Activated CD8-positive, alpha-beta memory T cell treated with anti-CD3 and anti-CD28 coated beads, Interleukin-2, amount 10 ng/mL, durations not matched to agents 7 days and 5 days (primary cell): ENCODE data around the gene RBPJL. TPM values are rescaled to one million over a fixed set of nuclear protein-coding genes. Genes with fewer than 3 reads are reported as not detected.

ENCODE experiments used
- ATAC-seq: fragments of 150-1000 bp; cut with Tn5 transposase; one replicate; pipeline ENCODE4 v1.10.0; 2021; ENCODE audit warnings: moderate library complexity
- CTCF ChIA-PET: fragments of 350-600 bp; sonication (Branson Sonifier 250); formaldehyde crosslinking; loops from one replicate; lab custom pipeline; 2021; ENCODE audit warnings: antibody characterized with exemption; lab: Charles Lee
- DNase-seq: peaks from one replicate; pipeline ENCODE4 v3.0.0-alpha.2; 2020
- H3K27ac Mint-ChIP-seq: one replicate; pipeline ENCODE4 v1.8.0; 2021; ENCODE audit warnings: mild to moderate bottlenecking, mixed read lengths
- H3K27me3 Mint-ChIP-seq: one replicate; pipeline ENCODE4 v1.8.0; 2021; ENCODE audit warnings: mixed read lengths
- H3K36me3 Mint-ChIP-seq: one replicate; pipeline ENCODE4 v1.8.0; 2021; ENCODE audit warnings: mild to moderate bottlenecking, mixed read lengths
- H3K4me1 Mint-ChIP-seq: one replicate; pipeline ENCODE4 v1.8.0; 2021; ENCODE audit warnings: mixed read lengths
- H3K4me3 Mint-ChIP-seq: one replicate; pipeline ENCODE4 v1.8.0; 2021; ENCODE audit warnings: mild to moderate bottlenecking, moderate library complexity, mixed read lengths
- H3K9me3 Mint-ChIP-seq: one replicate; pipeline ENCODE4 v1.8.0; 2022; ENCODE audit warnings: low read depth, mixed read lengths
- total RNA-seq, 2 experiments: library from RNA; stranded (reverse); gene quantifications; one replicate each; pipeline ENCODE4 v1.2.3, GENCODE V29; 2021

Gene RBPJL
- total RNA-seq, 2 experiments from 2014 or later, result not detected

DNA sequence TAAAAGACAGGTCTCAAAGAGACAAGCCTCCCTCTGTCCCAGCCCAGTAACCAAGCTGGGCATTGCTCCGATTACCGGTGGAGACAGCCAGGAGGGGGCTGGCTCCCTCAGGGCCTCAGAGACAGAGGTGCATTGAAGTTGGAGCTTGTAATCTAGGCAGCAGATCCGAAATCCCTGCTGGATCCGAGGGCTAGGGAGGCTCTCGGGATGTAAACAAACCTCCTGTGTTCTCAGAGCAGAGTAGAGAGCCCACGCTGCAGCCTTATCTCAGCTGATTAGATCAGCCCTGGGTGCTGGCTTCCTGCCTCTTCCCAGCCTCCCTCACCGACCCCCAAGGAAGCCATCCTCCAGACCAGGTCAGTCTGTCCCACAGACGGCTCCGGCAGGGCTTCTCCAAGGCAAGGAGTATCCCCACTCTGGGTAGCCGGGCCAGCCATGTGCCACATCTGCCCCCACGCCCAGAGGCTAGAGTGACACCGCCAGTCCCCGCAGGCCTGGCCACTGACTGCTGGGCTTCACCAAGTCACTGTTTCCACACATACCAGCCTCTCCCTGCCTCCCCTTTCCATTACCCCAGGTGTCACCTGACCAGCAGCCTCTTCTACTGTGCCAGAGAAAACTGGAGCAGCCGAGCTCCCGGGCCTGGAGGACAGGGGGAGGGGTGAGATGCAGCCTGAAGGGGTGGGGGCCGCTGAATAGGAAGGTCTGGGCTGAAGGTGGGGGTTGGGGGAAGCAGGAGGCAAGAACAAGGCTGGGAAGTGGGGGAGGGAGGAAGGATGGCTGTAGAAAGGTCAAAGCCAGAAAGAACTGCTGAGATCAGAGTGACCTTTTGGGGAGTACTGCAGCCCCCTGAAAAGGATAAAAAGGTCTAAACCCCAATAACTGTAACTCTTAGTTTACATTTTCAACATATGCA is 35.6 kb downstream of the RBPJL start:
- Mint-ChIP-seq H3K27me3 (no peaks in the 10 kb centered on the region), H3K27ac (no peak overlapping the region), H3K4me1 (peaks cover 38% of the 10 kb centered on the region), H3K4me3 (no peak overlapping the region), H3K9me3 (no peaks in the 10 kb centered on the region), H3K36me3 (no peaks in the 10 kb centered on the region)
- ATAC-seq, result no peak
- DNase-seq, result no peak
- CTCF ChIA-PET, result interaction anchor here (1.0 to 1.6 kb wide), 3 partner anchors 20 to 107 kb away, joined by 3 read pairs; partner anchors contain the start of gene SYS1

GRCh38 chr20:45342855-45343531 is 36.4 kb downstream of the RBPJL start:
- Mint-ChIP-seq H3K27ac (no peak overlapping the region), H3K9me3 (no peaks in the 10 kb centered on the region), H3K27me3 (no peaks in the 10 kb centered on the region), H3K36me3 (no peaks in the 10 kb centered on the region), H3K4me1 (peaks cover 45% of the 10 kb centered on the region), H3K4me3 (no peak overlapping the region)
- DNase-seq (no peak), ATAC-seq (no peak)
- CTCF ChIA-PET, result interaction anchor here (0.9 to 1.0 kb wide), 4 partner anchors 8 to 109 kb away, joined by 3 read pairs; partner anchors contain the start of gene SYS1

GRCh38 chr20:45343532-45344167 is 37.0 kb downstream of the RBPJL start:
- Mint-ChIP-seq H3K36me3 (no peaks in the 10 kb centered on the region), H3K4me1 (peaks cover 48% of the 10 kb centered on the region), H3K9me3 (no peaks in the 10 kb centered on the region), H3K27me3 (no peaks in the 10 kb centered on the region), H3K27ac (no peak overlapping the region), H3K4me3 (no peak overlapping the region)
- CTCF ChIA-PET, result interaction anchor here (0.7 to 1.3 kb wide), 8 partner anchors 8 to 108 kb away, joined by 3 to 5 read pairs (median 4); partner anchors contain the start of gene SYS1
- DNase-seq, result no peak
- no peak for ATAC-seq

DNA sequence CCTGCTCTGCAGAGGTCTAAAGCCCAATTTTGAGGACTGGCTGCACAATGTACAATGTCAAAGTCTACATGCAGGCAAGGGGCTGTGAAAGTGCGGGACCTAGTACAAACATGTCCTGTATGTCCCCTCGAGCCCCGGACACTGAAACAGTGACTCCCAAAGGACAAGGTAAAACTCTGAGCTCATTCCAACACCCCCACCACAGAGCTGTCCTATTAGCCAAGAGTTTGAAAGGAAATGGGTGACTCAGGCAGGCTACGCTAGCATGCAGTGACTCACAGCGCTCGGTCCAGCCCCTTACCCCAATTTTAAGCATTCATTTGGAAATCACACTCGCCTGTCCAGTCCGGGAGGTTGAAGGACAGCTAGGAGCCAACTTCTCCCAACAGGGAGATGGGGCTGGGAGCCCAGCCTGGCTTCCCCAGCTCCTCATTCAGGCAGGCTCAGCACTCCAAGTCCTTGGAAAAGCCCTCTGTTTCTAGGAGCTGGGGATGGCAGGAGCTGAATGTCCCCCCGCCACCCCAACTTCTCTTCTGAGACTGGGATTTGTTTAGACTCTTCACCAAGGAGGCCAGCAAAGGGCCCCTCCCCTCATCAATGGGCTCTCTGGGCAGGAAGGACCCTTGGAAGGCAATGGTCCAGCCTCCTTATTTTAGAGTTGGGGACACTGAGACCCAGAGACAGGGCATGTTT is 37.7 kb downstream of the RBPJL start:
- H3K27me3 Mint-ChIP-seq, result no peaks in the 10 kb centered on the region
- CTCF ChIA-PET, result interaction anchor here (0.7 to 1.3 kb wide), 9 partner anchors 9 to 107 kb away, joined by 3 to 5 read pairs (median 4); partner anchors contain the start of gene SYS1
- no peak overlapping the region for H3K4me3 Mint-ChIP-seq
- no peaks in the 10 kb centered on the region for H3K9me3 Mint-ChIP-seq
- DNase-seq (no peak), ATAC-seq (no peak)
- H3K36me3 Mint-ChIP-seq, result no peaks in the 10 kb centered on the region
- H3K27ac Mint-ChIP-seq, result no peak overlapping the region
- H3K4me1 Mint-ChIP-seq, result peaks cover 46% of the 10 kb centered on the region

- Mint-ChIP-seq H3K27me3 (no peaks in the 10 kb centered on the region), H3K4me3 (no peak overlapping the region), H3K27ac (no peak overlapping the region), H3K9me3 (no peaks in the 10 kb centered on the region), H3K4me1 (peaks cover 45% of the 10 kb centered on the region), H3K36me3 (no peaks in the 10 kb centered on the region)
- no peak for ATAC-seq
- CTCF ChIA-PET, result interaction anchor here (1.1 to 4.3 kb wide), 7 partner anchors 18 to 92 kb away, joined by 3 to 33 read pairs (median 5); partner anchors contain the start of gene SYS1
- no peak for DNase-seq
These were observed 38.7 kb downstream of the RBPJL start for GRCh38 chr20:45345104-45345936.

- Mint-ChIP-seq H3K27ac (no peak overlapping the region), H3K9me3 (no peaks in the 10 kb centered on the region), H3K4me3 (peak overlapping the region; percentile 77), H3K36me3 (no peaks in the 10 kb centered on the region), H3K4me1 (peaks cover 45% of the 10 kb centered on the region), H3K27me3 (no peaks in the 10 kb centered on the region)
- CTCF ChIA-PET, result interaction anchor here (1.1 to 4.3 kb wide), 11 partner anchors 10 to 91 kb away, joined by 3 to 39 read pairs (median 6); partner anchors contain the start of gene SYS1
- DNase-seq (no peak), ATAC-seq (no peak)
These were observed 39.7 kb downstream of the RBPJL start for GRCh38 chr20:45346291-45346718.

DNA sequence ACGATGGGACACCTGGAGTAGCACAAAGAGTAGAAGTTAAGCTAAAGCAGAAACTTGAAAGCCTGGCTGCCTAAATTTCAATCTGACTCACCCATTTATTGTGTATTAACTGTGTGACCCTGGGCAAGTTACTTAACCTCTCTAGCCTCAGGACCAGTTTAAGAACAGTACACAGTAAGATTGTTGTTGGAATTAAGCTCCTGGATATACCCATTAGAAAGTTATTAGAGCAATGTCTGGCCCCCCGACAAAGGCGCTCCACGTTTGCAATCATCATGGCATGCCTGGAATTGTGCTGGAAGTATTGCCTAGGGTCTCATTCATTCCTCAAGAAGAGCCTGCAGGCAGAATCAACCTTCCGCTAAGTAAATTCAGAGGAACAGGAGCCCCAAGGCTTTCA is 40.2 kb downstream of the RBPJL start:
- Mint-ChIP-seq H3K27me3 (no peaks in the 10 kb centered on the region), H3K4me3 (peak overlapping the region; percentile 77), H3K36me3 (no peaks in the 10 kb centered on the region), H3K4me1 (peaks cover 44% of the 10 kb centered on the region), H3K9me3 (no peaks in the 10 kb centered on the region), H3K27ac (no peak overlapping the region)
- DNase-seq, result no peak
- no peak for ATAC-seq
- CTCF ChIA-PET, result interaction anchor here (0.9 to 4.3 kb wide), 14 partner anchors 10 to 424 kb away, joined by 3 to 39 read pairs (median 5); partner anchors contain the start of gene SYS1

DNA sequence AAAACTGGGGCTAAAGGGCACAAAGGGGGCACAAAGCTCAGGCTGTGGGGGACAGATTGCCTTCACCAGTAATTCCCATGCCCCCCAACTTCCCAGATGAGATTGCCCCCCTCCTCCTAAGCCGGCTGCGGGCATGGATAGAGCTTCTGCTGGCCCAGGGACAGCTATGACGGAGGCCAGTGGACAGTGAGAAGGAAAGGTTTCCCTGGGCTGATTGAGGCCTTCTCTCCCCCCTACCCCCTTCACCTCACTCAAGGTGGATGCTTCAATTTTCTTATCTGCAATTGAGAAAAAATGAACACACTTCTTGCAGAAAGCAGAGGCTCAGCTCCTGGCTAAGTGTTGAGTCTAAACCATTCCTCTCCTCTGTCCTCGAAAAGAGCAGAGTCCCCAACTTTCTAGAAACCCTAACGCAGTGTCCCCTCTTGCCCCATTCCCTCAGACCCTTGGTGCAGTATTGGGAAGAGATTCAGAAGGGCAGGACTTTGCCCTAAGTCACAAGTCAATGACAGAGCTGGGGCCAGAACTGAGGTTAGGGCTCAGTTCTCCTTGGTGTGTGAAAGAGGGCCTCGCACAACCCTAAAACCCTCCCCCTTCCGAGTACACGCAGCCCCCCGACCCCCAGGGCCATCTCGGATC is 40.8 kb downstream of the RBPJL start:
- CTCF ChIA-PET, result interaction anchor here (0.9 to 4.3 kb wide), 15 partner anchors 9 to 423 kb away, joined by 3 to 39 read pairs (median 4); partner anchors contain the start of genes PIGT and SYS1
- Mint-ChIP-seq H3K27me3 (no peaks in the 10 kb centered on the region), H3K4me3 (peak overlapping the region; percentile 77), H3K36me3 (no peaks in the 10 kb centered on the region), H3K27ac (peak overlapping the region; percentile 67), H3K4me1 (peaks cover 44% of the 10 kb centered on the region), H3K9me3 (no peaks in the 10 kb centered on the region)
- no peak for DNase-seq
- ATAC-seq, result no peak

DNA sequence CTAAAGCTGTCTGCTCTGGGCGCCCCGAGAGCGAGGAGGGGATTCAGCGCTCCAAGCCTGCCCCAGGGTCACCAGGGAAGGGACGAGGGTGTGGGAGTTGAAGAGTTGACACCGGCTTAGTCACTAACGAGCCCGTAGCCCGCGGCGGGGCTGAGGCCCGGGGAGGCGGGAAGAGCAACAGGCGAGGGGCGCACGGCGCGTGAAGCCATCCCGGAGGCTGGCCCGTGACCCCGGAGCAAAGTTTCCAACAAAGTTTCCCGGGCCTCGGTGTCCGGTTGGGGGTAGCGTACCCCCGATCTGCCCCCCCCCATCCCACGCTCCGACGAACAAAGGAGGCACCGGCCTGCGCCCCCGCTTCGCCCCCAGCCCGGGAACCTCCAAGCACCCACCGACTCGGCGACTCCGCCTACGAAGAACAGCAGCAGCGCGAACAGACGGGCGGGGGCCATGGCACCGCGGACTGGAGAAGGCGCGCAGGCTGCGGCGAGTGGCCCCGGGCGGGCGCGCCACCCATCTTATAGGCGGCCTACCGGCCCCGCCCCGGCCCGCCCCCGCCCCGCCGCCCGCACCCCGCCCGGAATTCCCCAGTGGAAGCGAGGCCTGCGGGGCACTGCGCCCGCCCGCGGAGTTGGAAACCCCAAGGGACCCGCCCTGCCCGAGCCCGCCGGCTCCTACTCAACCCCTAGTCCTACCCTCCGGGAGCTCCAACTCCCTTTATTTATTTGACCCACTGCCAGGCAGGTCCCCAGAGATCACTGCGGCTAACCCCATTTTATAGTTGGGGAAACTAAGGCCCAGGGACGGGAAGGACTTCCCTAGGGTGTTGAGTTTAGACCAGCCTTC is 41.5 kb downstream of the RBPJL start, which contains the start of gene SDC4:
Gene SDC4, minus strand, starts transcription at position 489 of the 843 bp plus-strand sequence. Its CDS starts 40 bp downstream, at position 449.
- ATAC-seq, result peak; percentile 91
- H3K9me3 Mint-ChIP-seq, result no peaks in the 10 kb centered on the region
- DNase-seq, result peak; percentile 72
- CTCF ChIA-PET, result interaction anchor here (0.9 to 4.3 kb wide), 17 partner anchors 9 to 451 kb away, joined by 3 to 39 read pairs (median 4); partner anchors contain the start of genes PIGT and SYS1
- peaks cover 40% of the 10 kb centered on the region for H3K4me1 Mint-ChIP-seq
- peak within 1 kb of the TSS; percentile 67 for H3K27ac Mint-ChIP-seq
- H3K27me3 Mint-ChIP-seq, result no peaks in the 10 kb centered on the region
- H3K4me3 Mint-ChIP-seq, result peak within 1 kb of the TSS; percentile 77
- no peaks in the 10 kb centered on the region for H3K36me3 Mint-ChIP-seq

DNA sequence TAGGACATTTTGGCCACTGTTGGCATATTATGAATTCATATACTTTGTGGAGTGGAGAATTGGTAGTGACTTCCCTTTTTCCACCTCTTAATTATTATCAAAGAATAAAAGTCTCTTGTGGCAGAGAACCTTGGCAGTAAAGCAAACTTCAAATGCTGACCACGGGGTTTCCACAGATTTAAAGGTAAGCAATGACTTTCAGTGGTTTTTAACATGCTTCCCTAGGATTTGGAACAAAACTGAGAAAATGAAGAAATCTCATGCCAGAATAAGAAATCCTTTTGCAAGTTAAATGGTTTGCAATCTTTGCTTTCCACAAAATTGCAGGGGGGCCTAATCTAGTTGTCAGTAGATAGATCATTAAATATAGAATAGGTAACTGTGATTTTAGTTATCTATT is 43.6 kb downstream of the RBPJL start:
- Mint-ChIP-seq H3K9me3 (no peaks in the 10 kb centered on the region), H3K36me3 (no peaks in the 10 kb centered on the region), H3K27ac (no peak overlapping the region), H3K4me3 (no peak overlapping the region), H3K4me1 (peaks cover 52% of the 10 kb centered on the region), H3K27me3 (no peaks in the 10 kb centered on the region)
- CTCF ChIA-PET, result interaction anchor here (1.2 to 4.7 kb wide), 2 partner anchors 13 to 31 kb away, joined by 3 to 38 read pairs; partner anchors contain the start of gene SYS1
- ATAC-seq, result no peak
- DNase-seq, result no peak
